ENCODE results near the gene RASAL2. TPM values are rescaled to one million over a fixed set of nuclear protein-coding genes. Genes with fewer than 3 reads are reported as not detected.
"Not testable (repeated sequence)": the region's sequence is repeated elsewhere in the genome, so short reads cannot be mapped to it uniquely, and the experiment has no call there.

The RASAL2 gene
- polyA plus RNA-seq, 3 donors = 18.5 to 21.8 (median 19.9) TPM

- DNase-seq (ENCODE audit: low read depth in 3 of 3, low spot score in 2 of 3) = no peak
These were observed 57.9 kb downstream of the RASAL2 start for GRCh38 chr1:178151831-178152230.

- no peak for DNase-seq (ENCODE audit: low read depth in 3 of 3, low spot score in 2 of 3)
These were observed 61.8 kb downstream of the RASAL2 start for GRCh38 chr1:178155481-178156255.

- no peak for DNase-seq (ENCODE audit: low read depth in 3 of 3, low spot score in 2 of 3)
These were observed 67.0 kb downstream of the RASAL2 start for GRCh38 chr1:178160736-178161475.

- no peak for DNase-seq (ENCODE audit: low read depth in 3 of 3, low spot score in 2 of 3)
These were observed 67.6 kb downstream of the RASAL2 start for GRCh38 chr1:178161516-178161915.

GRCh38 chr1:178165196-178165595 is 71.3 kb downstream of the RASAL2 start:
- DNase-seq (ENCODE audit: low read depth in 3 of 3, low spot score in 2 of 3) = no peak

GRCh38 chr1:178166429-178167024 is 72.6 kb downstream of the RASAL2 start:
- no peak for DNase-seq (ENCODE audit: low read depth in 3 of 3, low spot score in 2 of 3)

- DNase-seq (ENCODE audit: low read depth in 3 of 3, low spot score in 2 of 3) = no peak
These were observed 74.6 kb downstream of the RASAL2 start for GRCh38 chr1:178168536-178168935.

- no peak for DNase-seq (ENCODE audit: low read depth in 3 of 3, low spot score in 2 of 3)
These were observed 75.7 kb downstream of the RASAL2 start for GRCh38 chr1:178169649-178170048.

- no peak for DNase-seq (ENCODE audit: low read depth in 3 of 3, low spot score in 2 of 3)
These were observed 79.0 kb downstream of the RASAL2 start for GRCh38 chr1:178172939-178173338.

GRCh38 chr1:178174539-178174938 is 80.6 kb downstream of the RASAL2 start:
- DNase-seq (ENCODE audit: low read depth in 3 of 3, low spot score in 2 of 3) = no peak

GRCh38 chr1:178180405-178180804 is 86.5 kb downstream of the RASAL2 start:
- no peak for DNase-seq (ENCODE audit: low read depth in 3 of 3, low spot score in 2 of 3)

GRCh38 chr1:178183796-178184195 is 89.9 kb downstream of the RASAL2 start:
- DNase-seq (ENCODE audit: low read depth in 3 of 3, low spot score in 2 of 3) = no peak

GRCh38 chr1:178188306-178188705 is 94.4 kb downstream of the RASAL2 start:
- no peak for DNase-seq (ENCODE audit: low read depth in 3 of 3, low spot score in 2 of 3)

GRCh38 chr1:178189814-178190213 is 95.9 kb downstream of the RASAL2 start:
- no peak for DNase-seq (ENCODE audit: low read depth in 3 of 3, low spot score in 2 of 3)

- no peak for DNase-seq (ENCODE audit: low read depth in 3 of 3, low spot score in 2 of 3)
These were observed 97.0 kb downstream of the RASAL2 start for GRCh38 chr1:178190881-178191280.

- no peak for DNase-seq (ENCODE audit: low read depth in 3 of 3, low spot score in 2 of 3)
These were observed 98.8 kb downstream of the RASAL2 start for GRCh38 chr1:178192686-178193085.

- DNase-seq (ENCODE audit: low read depth in 3 of 3, low spot score in 2 of 3) = no peak
These were observed 102.7 kb downstream of the RASAL2 start for GRCh38 chr1:178196631-178197030.

- DNase-seq (ENCODE audit: low read depth in 3 of 3, low spot score in 2 of 3) = not testable (repeated sequence)
These were observed 108.2 kb downstream of the RASAL2 start for GRCh38 chr1:178202095-178202494.

GRCh38 chr1:178202546-178202945 is 108.6 kb downstream of the RASAL2 start:
- not testable (repeated sequence) for DNase-seq (ENCODE audit: low read depth in 3 of 3, low spot score in 2 of 3)

GRCh38 chr1:178208269-178208856 is 114.5 kb downstream of the RASAL2 start:
- DNase-seq (ENCODE audit: low read depth in 3 of 3, low spot score in 2 of 3) = not testable (repeated sequence)

- DNase-seq (ENCODE audit: low read depth in 3 of 3, low spot score in 2 of 3) = no peak
These were observed 116.0 kb downstream of the RASAL2 start for GRCh38 chr1:178209935-178210334.
